SK-N-SH treated with all-trans-retinoic acid at 6 μM for 48 hours (cell line): Measurements from ENCODE around the gene IL4I1.
"Not testable (repeated sequence)": the region's sequence is repeated elsewhere in the genome, so short reads cannot be mapped to it uniquely, and the experiment has no call there.

ENCODE experiments used
- ATAC-seq: fragments of 200-7000 bp; cut with Tn5 transposase; 3 replicates; pipeline ENCODE4 v1.9.1; 2020; ENCODE audit warnings: mild to moderate bottlenecking, moderate library complexity
- ARNTL ChIP-seq: fragments of 450-650 bp; formaldehyde crosslinking; IDR thresholded peaks from 2 replicates; pipeline ENCODE4 v1.5.0; 2020; ENCODE audit warnings: low read depth, mild to moderate bottlenecking, moderate library complexity, borderline replicate concordance
- BACH2 ChIP-seq: fragments of 250-450 bp; sonication (Bioruptor Pico); IDR thresholded peaks from 2 replicates; pipeline ENCODE4 v1.9.0; 2021; ENCODE audit warnings: mild to moderate bottlenecking, borderline replicate concordance
- CREB5 ChIP-seq: fragments of 250-450 bp; sonication (Bioruptor Pico); IDR thresholded peaks from 2 replicates; pipeline ENCODE4 v1.5.1; 2020; ENCODE audit warnings: low read depth, mild to moderate bottlenecking, moderate library complexity
- CSDC2 ChIP-seq: fragments of 250-450 bp; sonication (Bioruptor Pico); IDR thresholded peaks from 2 replicates; pipeline ENCODE4 v1.5.0; 2020; ENCODE audit warnings: mild to moderate bottlenecking, moderate library complexity
- CSRNP3 ChIP-seq: fragments of 250-450 bp; sonication (Bioruptor Pico); IDR thresholded peaks from 2 replicates; pipeline ENCODE4 v1.5.1; 2021; ENCODE audit warnings: mild to moderate bottlenecking, moderate library complexity
- ESRRG ChIP-seq: fragments of 250-450 bp; sonication (Bioruptor Pico); IDR thresholded peaks from 2 replicates; pipeline ENCODE4 v1.6.1; 2021; ENCODE audit warnings: mild to moderate bottlenecking
- GLIS3 ChIP-seq: fragments of 250-450 bp; sonication (Bioruptor Pico); IDR thresholded peaks from 2 replicates; pipeline ENCODE4 v1.5.0; 2020; ENCODE audit warnings: mild to moderate bottlenecking, moderate library complexity
- ISL1 ChIP-seq: fragments of 250-450 bp; sonication (Bioruptor Pico); IDR thresholded peaks from 2 replicates; pipeline ENCODE4 v2.1.2; 2022; ENCODE audit warnings: mild to moderate bottlenecking, moderate library complexity
- OSR1 ChIP-seq: fragments of 250-450 bp; sonication (Bioruptor Pico); IDR thresholded peaks from 2 replicates; pipeline ENCODE4 v1.8.0; 2022; ENCODE audit warnings: moderate library complexity, mild to moderate bottlenecking, inconsistent platforms
- PATZ1 ChIP-seq: fragments of 250-450 bp; sonication (Bioruptor Pico); IDR thresholded peaks from 2 replicates; pipeline ENCODE4 v1.8.0; 2020; ENCODE audit warnings: mild to moderate bottlenecking, moderate library complexity, borderline replicate concordance
- POU6F1 ChIP-seq: fragments of 250-450 bp; sonication (Bioruptor Pico); IDR thresholded peaks from 2 replicates; pipeline ENCODE4 v1.8.0; 2021; ENCODE audit warnings: low read depth, mild to moderate bottlenecking, moderate library complexity, borderline replicate concordance
- PPARA ChIP-seq: fragments of 250-450 bp; sonication (Bioruptor Pico); IDR thresholded peaks from 2 replicates; pipeline ENCODE4 v1.5.0; 2020; ENCODE audit warnings: mild to moderate bottlenecking, borderline replicate concordance
- SNAI2 ChIP-seq: fragments of 250-450 bp; sonication (Bioruptor Pico); IDR thresholded peaks from 2 replicates; pipeline ENCODE4 v1.5.0; 2020; ENCODE audit warnings: mild to moderate bottlenecking, moderate library complexity
- TCF4 ChIP-seq: fragments of 250-450 bp; sonication (Bioruptor Pico); IDR thresholded peaks from 2 replicates; pipeline ENCODE4 v1.8.0; 2021; ENCODE audit warnings: mild to moderate bottlenecking, moderate library complexity, borderline replicate concordance
- TSHZ2 ChIP-seq: fragments of 250-450 bp; sonication (Bioruptor Pico); IDR thresholded peaks from 2 replicates; pipeline ENCODE4 v1.5.0; 2020; ENCODE audit warnings: mild to moderate bottlenecking, moderate library complexity
- ZC3H10 ChIP-seq: fragments of 250-450 bp; sonication (Bioruptor Pico); IDR thresholded peaks from 2 replicates; pipeline ENCODE4 v1.5.1; 2021; ENCODE audit warnings: mild to moderate bottlenecking, moderate library complexity
- ZFP3 ChIP-seq: fragments of 250-450 bp; sonication (Bioruptor Pico); IDR thresholded peaks from 2 replicates; pipeline ENCODE4 v1.5.0; 2020; ENCODE audit warnings: mild to moderate bottlenecking, moderate library complexity
- ZFP30 ChIP-seq: fragments of 450-650 bp; formaldehyde crosslinking; IDR thresholded peaks from 2 replicates; pipeline ENCODE4 v1.5.0; 2022; ENCODE audit warnings: mild to moderate bottlenecking, moderate library complexity
- ZNF565 ChIP-seq: fragments of 450-650 bp; formaldehyde crosslinking; conservative IDR thresholded peaks from 2 replicates; pipeline ENCODE4 v1.5.0; 2020; ENCODE audit warnings: low read depth, mild to moderate bottlenecking, moderate library complexity
- ZNF70 ChIP-seq: fragments of 450-650 bp; formaldehyde crosslinking; IDR thresholded peaks from 2 replicates; pipeline ENCODE4 v1.5.0; 2020; ENCODE audit warnings: mild to moderate bottlenecking, moderate library complexity

IL4I1 gene

GRCh38 chr19:49896863-49897621 lies at the start of gene IL4I1:
Gene IL4I1, minus strand, starts transcription at chr19:49896887. Its CDS starts 727 bp downstream, at chr19:49896160.
- ATAC-seq: peak; percentile 35
- TF ChIP-seq ESRRG: no peak
- TF ChIP-seq ZNF565 (CRISPR knock-in tag): no peak

GRCh38 chr19:49946415-49946814 lies 49.7 kb upstream of the IL4I1 start:
- ATAC-seq: no peak
- TF ChIP-seq ZNF565 (CRISPR knock-in tag) (no peak), ARNTL (CRISPR knock-in tag) (no peak), BACH2 (CRISPR knock-in tag) (no peak), PPARA (CRISPR knock-in tag) (no peak), ZC3H10 (CRISPR knock-in tag) (no peak), SNAI2 (no peak), TCF4 (no peak), CSDC2 (CRISPR knock-in tag) (no peak), ESRRG (no peak), CREB5 (CRISPR knock-in tag) (no peak), ZNF70 (CRISPR knock-in tag) (no peak), OSR1 (no peak), PATZ1 (CRISPR knock-in tag) (no peak), CSRNP3 (CRISPR knock-in tag) (no peak), ZFP3 (CRISPR knock-in tag) (no peak)

GRCh38 chr19:49944567-49944966 lies 47.9 kb upstream of the IL4I1 start:
- ATAC-seq: not testable (repeated sequence)

- no peak for ATAC-seq
- TF ChIP-seq ZNF565 (CRISPR knock-in tag) (no peak), GLIS3 (CRISPR knock-in tag) (no peak), PATZ1 (CRISPR knock-in tag) (no peak), ARNTL (CRISPR knock-in tag) (no peak), SNAI2 (no peak), OSR1 (no peak), POU6F1 (CRISPR knock-in tag) (no peak), TSHZ2 (CRISPR knock-in tag) (no peak), PPARA (CRISPR knock-in tag) (no peak), CSDC2 (CRISPR knock-in tag) (no peak), ESRRG (no peak), ISL1 (no peak), CSRNP3 (CRISPR knock-in tag) (no peak), TCF4 (no peak), CREB5 (CRISPR knock-in tag) (no peak), ZFP30 (no peak), ZC3H10 (CRISPR knock-in tag) (no peak)
Measured at GRCh38 chr19:49940482-49940791, 43.8 kb upstream of the IL4I1 start.
